SK-N-SH (cell line): ENCODE measurements around the gene DSCAML1. TPM values are rescaled to one million over a fixed set of nuclear protein-coding genes. Genes with fewer than 3 reads are reported as not detected.
A peak's percentile ranks its signal among the peaks of the same experiment; 100 is the strongest.

Source experiments
- CTCF ChIA-PET: fragments of 300-600, 350-600 bp; formaldehyde crosslinking; extraction: SDS; loops from one replicate; lab custom pipeline; 2021; lab: Yijun Ruan, JAX
- POLR2A ChIA-PET: fragments of 350-600 bp; sonication (Branson Sonifier 250); formaldehyde crosslinking; extraction: SDS; loops from one replicate; lab custom pipeline; 2020; ENCODE audit warnings: antibody characterized with exemption, inconsistent platforms; lab: Yijun Ruan, JAX
- DNase-seq: peaks from one replicate; pipeline ENCODE4 v3.0.0; 2012
- H2AFZ ChIP-seq: fragments of 200-600 bp; sonication (generic); 2 replicates; pipeline ENCODE4 v1.8.1; 2016; ENCODE audit warnings: antibody characterized with exemption, mild to moderate bottlenecking, low read depth
- H3F3A ChIP-seq: fragments of 200-600 bp; sonication (generic); replicated peaks from 2 replicates; pipeline ENCODE3; 2016; ENCODE audit warnings: antibody characterized with exemption, mild to moderate bottlenecking; ENCODE audit not compliant: insufficient read depth
- H3K27ac ChIP-seq, 2 experiments: fragments of 200-500 bp in 1 of 2; fragments of 200-600 bp in 1 of 2; sonication (Bioruptor generic) in 1 of 2; sonication (generic), shearing (Covaris generic) in 1 of 2; 2 replicates each; pipeline versions ENCODE4 v1.5.1 to v1.6.1; 2014 to 2016; ENCODE audit warnings: low read depth in 2 of 2, inconsistent platforms in 1 of 2, low read length in 1 of 2, mild to moderate bottlenecking in 1 of 2, mixed read lengths in 1 of 2
- H3K27me3 ChIP-seq: fragments of 200-600 bp; sonication (generic), shearing (Covaris generic); 2 replicates; pipeline ENCODE4 v1.6.1; 2016; ENCODE audit warnings: mixed run types; ENCODE audit not compliant: insufficient read depth
- H3K36me3 ChIP-seq, 2 experiments: fragments of 200-500 bp in 1 of 2; fragments of 200-600 bp in 1 of 2; sonication (Bioruptor generic) in 1 of 2; sonication (generic) in 1 of 2; replicated peaks in 1 of 2; 2 replicates each; pipeline versions ENCODE3 to v1.5.1; 2014 to 2016; ENCODE audit warnings: low read length in 1 of 2, mild to moderate bottlenecking in 1 of 2; ENCODE audit not compliant: insufficient read depth in 2 of 2, control insufficient read depth in 1 of 2
- H3K4me1 ChIP-seq, 2 experiments: fragments of 200-500 bp in 1 of 2; fragments of 200-600 bp in 1 of 2; sonication (Bioruptor generic) in 1 of 2; sonication (generic), shearing (Covaris generic) in 1 of 2; 2 replicates each; pipeline versions ENCODE4 v1.5.1 to v1.6.1; 2014 to 2016; ENCODE audit warnings: low read depth in 1 of 2, low read length in 1 of 2, mixed run types in 1 of 2; ENCODE audit not compliant: insufficient read depth in 2 of 2, control insufficient read depth in 1 of 2
- H3K4me2 ChIP-seq: fragments of 200-600 bp; sonication (generic), shearing (Covaris generic); 2 replicates; pipeline ENCODE4 v1.6.1; 2017; ENCODE audit warnings: mixed run types
- H3K4me3 ChIP-seq, 2 experiments: fragments of 200-500 bp in 1 of 2; fragments of 200-600 bp in 1 of 2; sonication (Bioruptor generic) in 1 of 2; sonication (generic), shearing (Covaris generic) in 1 of 2; 2 replicates each; pipeline versions ENCODE4 v1.5.1 to v1.8.1; 2014 to 2016; ENCODE audit warnings: low read depth in 2 of 2, inconsistent platforms in 1 of 2, low read length in 1 of 2, mild to moderate bottlenecking in 1 of 2, mixed read lengths in 1 of 2, moderate library complexity in 1 of 2
- H3K79me2 ChIP-seq: fragments of 200-600 bp; sonication (generic); 2 replicates; pipeline ENCODE4 v1.8.1; 2017; ENCODE audit warnings: mild to moderate bottlenecking; ENCODE audit not compliant: insufficient read depth
- H3K9ac ChIP-seq: fragments of 200-600 bp; sonication (generic); 2 replicates; pipeline ENCODE4 v1.6.1; 2017; ENCODE audit warnings: mixed run types
- H3K9me2 ChIP-seq: fragments of 200-600 bp; sonication (generic); 2 replicates; pipeline ENCODE4 v1.6.1; 2017; ENCODE audit warnings: mixed run types
- H3K9me3 ChIP-seq: fragments of 200-600 bp; sonication (generic); 2 replicates; pipeline ENCODE4 v1.6.1; 2017; ENCODE audit warnings: mixed run types, mild to moderate bottlenecking, moderate library complexity
- H4K20me1 ChIP-seq: fragments of 200-600 bp; sonication (generic); 2 replicates; pipeline ENCODE4 v1.6.1; 2017; ENCODE audit warnings: mild to moderate bottlenecking, mixed run types; ENCODE audit not compliant: insufficient read depth
- CHD2 ChIP-seq: fragments of 150-350 bp; IDR thresholded peaks from 2 replicates; pipeline ENCODE4 v1.6.1; 2018; ENCODE audit warnings: low read length; ENCODE audit not compliant: partially characterized antibody
- EP300 ChIP-seq, 2 experiments: IDR thresholded peaks; 2 replicates each; pipeline versions ENCODE4 v1.4.0 to v1.6.1; 2012; ENCODE audit warnings: borderline replicate concordance in 1 of 2, low read depth in 1 of 2, low read length in 1 of 2
- FOXJ3 ChIP-seq: sonication (generic); formaldehyde crosslinking; IDR thresholded peaks from 2 replicates; pipeline ENCODE4 v1.5.1; 2020; ENCODE audit warnings: mild to moderate bottlenecking, missing genetic modification reagents
- FOXM1 ChIP-seq: IDR thresholded peaks from 2 replicates; pipeline ENCODE4 v1.4.0; 2012; ENCODE audit warnings: low read depth, mild to moderate bottlenecking
- GABPA ChIP-seq: IDR thresholded peaks from 2 replicates; pipeline ENCODE4 v1.4.0; 2012; ENCODE audit warnings: low read depth, mild to moderate bottlenecking
- GATA2 ChIP-seq: sonication (generic); formaldehyde crosslinking; IDR thresholded peaks from 2 replicates; pipeline ENCODE4 v1.5.0; 2020; ENCODE audit warnings: mild to moderate bottlenecking, missing genetic modification reagents
- MEF2A ChIP-seq: IDR thresholded peaks from 2 replicates; pipeline ENCODE4 v1.4.0; 2012; ENCODE audit warnings: low read depth, borderline replicate concordance
- NFIC ChIP-seq: IDR thresholded peaks from 2 replicates; pipeline ENCODE4 v1.4.0; 2012; ENCODE audit warnings: borderline replicate concordance
- POLR2AphosphoS5 ChIP-seq: IDR thresholded peaks from 2 replicates; pipeline ENCODE4 v1.6.1; 2012; ENCODE audit warnings: low read depth, low read length
- RAD21 ChIP-seq: IDR thresholded peaks from 2 replicates; pipeline ENCODE4 v1.6.1; 2012; ENCODE audit warnings: mild to moderate bottlenecking, low read length
- RCOR1 ChIP-seq: fragments of 150-350 bp; IDR thresholded peaks from 2 replicates; pipeline ENCODE4 v1.6.1; 2017; ENCODE audit warnings: antibody characterized with exemption, low read length
- SIN3A ChIP-seq: IDR thresholded peaks from 2 replicates; pipeline ENCODE4 v1.6.1; 2012; ENCODE audit warnings: low read depth, mild to moderate bottlenecking, low read length, moderate library complexity, borderline replicate concordance
- SMC3 ChIP-seq: IDR thresholded peaks from 2 replicates; pipeline ENCODE4 v1.6.1; 2012; ENCODE audit warnings: low read depth, low read length, improper control_type of control experiment
- TAF1 ChIP-seq: IDR thresholded peaks from 2 replicates; pipeline ENCODE4 v1.6.1; 2012; ENCODE audit warnings: low read depth, mild to moderate bottlenecking, low read length, moderate library complexity, borderline replicate concordance
- YY1 ChIP-seq: IDR thresholded peaks from 2 replicates; pipeline ENCODE4 v1.4.0; 2012; ENCODE audit warnings: low read depth, mild to moderate bottlenecking
- WGBS: methylation state at CpG from one replicate; pipeline ENCODE4 v1.1.6; 2017; ENCODE audit warnings: low lambda C conversion rate; 5-methylcytosine and 5-hydroxymethylcytosine counted together
- polyA plus RNA-seq, 3 experiments: library from polyadenylated mRNA; depleted of rRNA; stranded (reverse); fragments of >200 nt; gene quantifications; 2 replicates each; pipeline ENCODE4 v1.2.3, GENCODE V29; 2012
- TF ChIP-seq, protein P1 (sequence below): fragments of 150-350 bp; IDR thresholded peaks from 2 replicates; pipeline ENCODE4 v1.6.1; 2016; ENCODE audit warnings: mild to moderate bottlenecking, low read depth, low read length
- TF ChIP-seq, protein P2 (sequence below): fragments of 200-600 bp; sonication (generic); IDR thresholded peaks from 2 replicates; pipeline ENCODE4 v1.6.1; 2017; ENCODE audit warnings: antibody characterized with exemption, mild to moderate bottlenecking, moderate library complexity
- TF ChIP-seq, protein P3 (sequence below): fragments of 150-350 bp; IDR thresholded peaks from 2 replicates; pipeline ENCODE4 v1.6.1; 2017; ENCODE audit warnings: antibody characterized with exemption, low read length, low read depth, borderline replicate concordance
- TF ChIP-seq, protein P4 (sequence below): IDR thresholded peaks from 2 replicates; pipeline ENCODE4 v1.4.0; 2012; ENCODE audit warnings: low read depth, borderline replicate concordance

DSCAML1 gene
- polyA plus RNA-seq, 1 of the 3 experiments (the other 2 are of a cell fraction): not detected

DNA sequence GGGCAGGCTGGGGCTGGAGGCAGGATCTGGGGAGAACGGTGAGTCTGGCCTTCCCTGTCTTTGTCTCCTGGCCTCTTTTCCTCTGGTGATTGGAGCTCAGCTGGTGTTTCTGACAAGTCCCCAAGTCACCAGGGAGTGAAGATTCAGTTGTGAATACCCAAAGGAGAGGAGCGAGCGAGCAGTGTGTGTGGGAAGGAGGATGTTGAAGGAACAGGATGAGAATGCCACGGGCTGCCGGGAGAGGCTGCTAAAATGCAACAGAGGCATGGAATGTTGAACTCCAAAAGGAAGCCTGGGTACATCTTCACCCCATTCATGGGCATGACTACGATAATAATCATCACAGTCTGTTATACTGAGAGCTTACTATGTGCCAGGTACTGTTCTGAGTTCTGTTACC lies 306.1 kb downstream of the DSCAML1 start (continued):
- TF ChIP-seq, protein P1, sequence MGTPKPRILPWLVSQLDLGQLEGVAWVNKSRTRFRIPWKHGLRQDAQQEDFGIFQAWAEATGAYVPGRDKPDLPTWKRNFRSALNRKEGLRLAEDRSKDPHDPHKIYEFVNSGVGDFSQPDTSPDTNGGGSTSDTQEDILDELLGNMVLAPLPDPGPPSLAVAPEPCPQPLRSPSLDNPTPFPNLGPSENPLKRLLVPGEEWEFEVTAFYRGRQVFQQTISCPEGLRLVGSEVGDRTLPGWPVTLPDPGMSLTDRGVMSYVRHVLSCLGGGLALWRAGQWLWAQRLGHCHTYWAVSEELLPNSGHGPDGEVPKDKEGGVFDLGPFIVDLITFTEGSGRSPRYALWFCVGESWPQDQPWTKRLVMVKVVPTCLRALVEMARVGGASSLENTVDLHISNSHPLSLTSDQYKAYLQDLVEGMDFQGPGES: no peak
- TF ChIP-seq POLR2AphosphoS5: no peak
- TF ChIP-seq, protein P2, sequence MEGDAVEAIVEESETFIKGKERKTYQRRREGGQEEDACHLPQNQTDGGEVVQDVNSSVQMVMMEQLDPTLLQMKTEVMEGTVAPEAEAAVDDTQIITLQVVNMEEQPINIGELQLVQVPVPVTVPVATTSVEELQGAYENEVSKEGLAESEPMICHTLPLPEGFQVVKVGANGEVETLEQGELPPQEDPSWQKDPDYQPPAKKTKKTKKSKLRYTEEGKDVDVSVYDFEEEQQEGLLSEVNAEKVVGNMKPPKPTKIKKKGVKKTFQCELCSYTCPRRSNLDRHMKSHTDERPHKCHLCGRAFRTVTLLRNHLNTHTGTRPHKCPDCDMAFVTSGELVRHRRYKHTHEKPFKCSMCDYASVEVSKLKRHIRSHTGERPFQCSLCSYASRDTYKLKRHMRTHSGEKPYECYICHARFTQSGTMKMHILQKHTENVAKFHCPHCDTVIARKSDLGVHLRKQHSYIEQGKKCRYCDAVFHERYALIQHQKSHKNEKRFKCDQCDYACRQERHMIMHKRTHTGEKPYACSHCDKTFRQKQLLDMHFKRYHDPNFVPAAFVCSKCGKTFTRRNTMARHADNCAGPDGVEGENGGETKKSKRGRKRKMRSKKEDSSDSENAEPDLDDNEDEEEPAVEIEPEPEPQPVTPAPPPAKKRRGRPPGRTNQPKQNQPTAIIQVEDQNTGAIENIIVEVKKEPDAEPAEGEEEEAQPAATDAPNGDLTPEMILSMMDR: no peak
- TF ChIP-seq, protein P3, sequence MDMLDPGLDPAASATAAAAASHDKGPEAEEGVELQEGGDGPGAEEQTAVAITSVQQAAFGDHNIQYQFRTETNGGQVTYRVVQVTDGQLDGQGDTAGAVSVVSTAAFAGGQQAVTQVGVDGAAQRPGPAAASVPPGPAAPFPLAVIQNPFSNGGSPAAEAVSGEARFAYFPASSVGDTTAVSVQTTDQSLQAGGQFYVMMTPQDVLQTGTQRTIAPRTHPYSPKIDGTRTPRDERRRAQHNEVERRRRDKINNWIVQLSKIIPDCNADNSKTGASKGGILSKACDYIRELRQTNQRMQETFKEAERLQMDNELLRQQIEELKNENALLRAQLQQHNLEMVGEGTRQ: no peak
- no peak for TF ChIP-seq FOXM1
- no peak for TF ChIP-seq GATA2 (CRISPR knock-in tag)
- TF ChIP-seq SIN3A: no peak
- TF ChIP-seq GABPA: no peak
- no peak for TF ChIP-seq EP300 (IDR thresholded peaks at IDR 0.05; ENCODE audit: borderline replicate concordance in 1 of 2, low read depth in 1 of 2, low read length in 1 of 2)

DNA sequence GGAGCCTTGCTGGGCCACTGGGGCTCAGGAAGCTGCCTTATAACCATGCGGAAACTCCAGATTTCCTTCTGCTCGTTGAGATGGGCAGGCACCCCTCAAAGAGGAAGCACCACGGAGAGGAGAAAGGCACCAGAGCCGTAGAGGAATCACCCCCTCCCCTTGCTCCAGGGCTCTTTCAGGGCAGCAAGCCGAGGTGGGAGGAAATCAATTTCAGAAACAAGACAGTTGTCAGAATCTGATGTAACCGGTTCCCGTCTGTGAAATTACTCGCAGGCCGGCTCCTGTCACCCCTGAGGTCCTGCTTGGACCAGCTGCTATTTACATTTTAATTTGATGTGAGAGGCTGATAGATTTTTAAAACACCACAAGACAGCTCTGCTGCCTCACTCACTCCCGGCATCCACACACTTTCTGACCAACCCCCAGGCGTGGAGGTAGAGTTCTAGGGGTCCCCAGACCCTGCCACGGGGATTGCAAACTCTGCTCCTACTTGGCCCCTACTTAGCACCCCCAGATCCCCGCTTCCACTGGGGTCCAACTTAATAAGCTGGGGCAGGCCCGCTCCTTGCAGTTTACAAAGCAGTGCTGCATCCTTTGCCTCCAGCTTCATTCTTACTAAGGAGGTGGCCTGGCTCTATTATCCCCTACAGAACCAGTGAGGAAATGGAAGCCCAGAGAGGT lies 306.9 kb downstream of the DSCAML1 start:
- Histone ChIP-seq H3K9ac (no peak overlapping the region), H3K4me2 (no peak overlapping the region), H3K4me3 (no peak overlapping the region; a peak in 1 of 4 replicates), H3K27ac (peak overlapping the region in 1 of 2 experiments; percentile 98; a peak in 2 of 4 replicates), H3K9me2 (no peaks in the 10 kb centered on the region), H3K36me3 (no peaks in the 10 kb centered on the region), H3K4me1 (peaks cover 0 to 74% of the 10 kb centered on the region in 2 experiments; a peak in 1 of 4 replicates), H3K9me3 (no peaks in the 10 kb centered on the region), H3K79me2 (no peaks in the 10 kb centered on the region), H2AFZ (no peak overlapping the region), H4K20me1 (no peaks in the 10 kb centered on the region), H3K27me3 (no peaks in the 10 kb centered on the region; the same call in 1 of the 2 replicates), H3F3A (no peaks in the 10 kb centered on the region)
- ChIA-PET CTCF (interaction anchor here (0.8 to 3.0 kb wide), 11 partner anchors 9 to 563 kb away, joined by 3 to 24 read pairs (median 4); no protein-coding TSS in a partner anchor), POLR2A (interaction anchor here (0.9 to 3.6 kb wide), 7 partner anchors 12 to 76 kb away, joined by 3 to 28 read pairs (median 4); no protein-coding TSS in a partner anchor)
- peak; percentile 75 for DNase-seq
- 21% methylated on average over 10 of the region's 14 CpGs for WGBS
- TF ChIP-seq CHD2: peak; percentile 47
- TF ChIP-seq RCOR1: peak; percentile 63
- TF ChIP-seq RAD21: no peak
- TF ChIP-seq FOXM1: no peak
- TF ChIP-seq, protein P4, sequence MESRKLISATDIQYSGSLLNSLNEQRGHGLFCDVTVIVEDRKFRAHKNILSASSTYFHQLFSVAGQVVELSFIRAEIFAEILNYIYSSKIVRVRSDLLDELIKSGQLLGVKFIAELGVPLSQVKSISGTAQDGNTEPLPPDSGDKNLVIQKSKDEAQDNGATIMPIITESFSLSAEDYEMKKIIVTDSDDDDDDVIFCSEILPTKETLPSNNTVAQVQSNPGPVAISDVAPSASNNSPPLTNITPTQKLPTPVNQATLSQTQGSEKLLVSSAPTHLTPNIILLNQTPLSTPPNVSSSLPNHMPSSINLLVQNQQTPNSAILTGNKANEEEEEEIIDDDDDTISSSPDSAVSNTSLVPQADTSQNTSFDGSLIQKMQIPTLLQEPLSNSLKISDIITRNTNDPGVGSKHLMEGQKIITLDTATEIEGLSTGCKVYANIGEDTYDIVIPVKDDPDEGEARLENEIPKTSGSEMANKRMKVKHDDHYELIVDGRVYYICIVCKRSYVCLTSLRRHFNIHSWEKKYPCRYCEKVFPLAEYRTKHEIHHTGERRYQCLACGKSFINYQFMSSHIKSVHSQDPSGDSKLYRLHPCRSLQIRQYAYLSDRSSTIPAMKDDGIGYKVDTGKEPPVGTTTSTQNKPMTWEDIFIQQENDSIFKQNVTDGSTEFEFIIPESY: no peak
- TF ChIP-seq FOXJ3 (CRISPR knock-in tag): peak; percentile 52; the same call in 1 of the 2 replicates
- TF ChIP-seq, protein P3: no peak
- TF ChIP-seq MEF2A: no peak
- TF ChIP-seq EP300 (IDR thresholded peaks at IDR 0.05; ENCODE audit: borderline replicate concordance in 1 of 2, low read depth in 1 of 2, low read length in 1 of 2): peak in 1 of 2 experiments; percentile 89; a peak in 2 of 4 replicates
- TF ChIP-seq YY1: no peak
- no peak for TF ChIP-seq TAF1
- TF ChIP-seq, protein P1: no peak
- TF ChIP-seq GABPA: no peak
- TF ChIP-seq SMC3: no peak
- TF ChIP-seq GATA2 (CRISPR knock-in tag): peak; percentile 81
- TF ChIP-seq SIN3A: no peak
- no peak for TF ChIP-seq NFIC
- TF ChIP-seq POLR2AphosphoS5: no peak
